ENCODE results near the gene WWP2.
"Not testable (repeated sequence)": the region's sequence is repeated elsewhere in the genome, so short reads cannot be mapped to it uniquely, and the experiment has no call there.

WWP2 gene

GRCh38 chr16:69931631-69932030 is 169.5 kb downstream of the WWP2 start:
- DNase-seq, result no peak

- DNase-seq, result no peak
Observed at GRCh38 chr16:69932228-69932627, 170.1 kb downstream of the WWP2 start.

GRCh38 chr16:69932691-69933392 is 170.7 kb downstream of the WWP2 start:
- DNase-seq, result no peak

GRCh38 chr16:69934044-69934443 is 171.9 kb downstream of the WWP2 start:
- DNase-seq, result no peak

GRCh38 chr16:69934751-69935150 is 172.6 kb downstream of the WWP2 start:
- DNase-seq, result no peak

- no peak for DNase-seq
Observed at GRCh38 chr16:69935278-69935711, 173.2 kb downstream of the WWP2 start.

- no peak for DNase-seq
Observed at GRCh38 chr16:69935740-69936139, 173.6 kb downstream of the WWP2 start.

- DNase-seq, result no peak
Observed at GRCh38 chr16:69936252-69936651, 174.1 kb downstream of the WWP2 start.

GRCh38 chr16:69936751-69937211 is 174.6 kb downstream of the WWP2 start:
- DNase-seq, result no peak

GRCh38 chr16:69937465-69937951 is 175.4 kb downstream of the WWP2 start:
- DNase-seq, result no peak

- DNase-seq, result no peak
Observed at GRCh38 chr16:69938981-69939820, 177.1 kb downstream of the WWP2 start.

- no peak for DNase-seq
Observed at GRCh38 chr16:69939821-69940585, 177.9 kb downstream of the WWP2 start.

- DNase-seq, result no peak
Observed at GRCh38 chr16:69940676-69941075, 178.5 kb downstream of the WWP2 start.

- no peak for DNase-seq
Observed at GRCh38 chr16:69941251-69942098, 179.3 kb downstream of the WWP2 start.

- no peak for DNase-seq
Observed at GRCh38 chr16:69942099-69942491, 180.0 kb downstream of the WWP2 start.

GRCh38 chr16:69942627-69943170 is 180.6 kb downstream of the WWP2 start:
- DNase-seq, result no peak

- not testable (repeated sequence) for DNase-seq
Observed at GRCh38 chr16:69943241-69944036, 181.3 kb downstream of the WWP2 start.

- not testable (repeated sequence) for DNase-seq
Observed at GRCh38 chr16:69950411-69950810, 188.3 kb downstream of the WWP2 start.

- DNase-seq, result not testable (repeated sequence)
Observed at GRCh38 chr16:69951017-69951671, 189.0 kb downstream of the WWP2 start, which contains the start of gene CLEC18A. Gene CLEC18A, plus strand, starts transcription at chr16:69951334. Its CDS starts 33 bp downstream, at chr16:69951367.

- not testable (repeated sequence) for DNase-seq
Observed at GRCh38 chr16:69951672-69952031, 189.5 kb downstream of the WWP2 start.

All from NCI-H345 (cell line).